Activated CD8-positive, alpha-beta T cell treated with anti-CD3 and anti-CD28 coated beads for 36 hours (primary cell): ENCODE data around the gene HIVEP2. TPM values are rescaled to one million over a fixed set of nuclear protein-coding genes. Genes with fewer than 3 reads are reported as not detected.
A peak's percentile ranks its signal among the peaks of the same experiment; 100 is the strongest.

ENCODE experiments used
- ATAC-seq: fragments of 200-7000 bp; cut with Tn5 transposase; one replicate; pipeline ENCODE4 v1.10.0; 2021; ENCODE audit warnings: mild to moderate bottlenecking, moderate library complexity
- CTCF ChIA-PET: fragments of 350-600 bp; sonication (Branson Sonifier 250); formaldehyde crosslinking; loops from one replicate; lab custom pipeline; 2021; ENCODE audit warnings: antibody characterized with exemption; lab: Charles Lee
- POLR2A ChIA-PET: fragments of 350-600 bp; sonication (Branson Sonifier 250); formaldehyde crosslinking; loops from one replicate; lab custom pipeline; 2021; ENCODE audit warnings: antibody characterized with exemption; lab: Charles Lee
- DNase-seq: peaks from one replicate; pipeline ENCODE4 v3.0.0-alpha.2; 2020
- H3K27ac Mint-ChIP-seq: one replicate; pipeline ENCODE4 v1.8.0; 2021; ENCODE audit warnings: mild to moderate bottlenecking, mixed read lengths
- H3K27me3 Mint-ChIP-seq: one replicate; pipeline ENCODE4 v1.8.0; 2021; ENCODE audit warnings: mixed read lengths
- H3K36me3 Mint-ChIP-seq: one replicate; pipeline ENCODE4 v1.8.0; 2021; ENCODE audit warnings: low read depth, mixed read lengths
- H3K4me1 Mint-ChIP-seq: one replicate; pipeline ENCODE4 v1.8.0; 2021; ENCODE audit warnings: low read depth, mixed read lengths
- H3K4me3 Mint-ChIP-seq: one replicate; pipeline ENCODE4 v1.8.0; 2021; ENCODE audit warnings: mild to moderate bottlenecking, moderate library complexity, mixed read lengths
- H3K9me3 Mint-ChIP-seq: one replicate; pipeline ENCODE4 v1.8.0; 2021; ENCODE audit warnings: mixed read lengths
- CTCF ChIP-seq: fragments of 200-600 bp; IDR thresholded peaks from one replicate; pipeline ENCODE4 v1.8.0; 2022; ENCODE audit warnings: antibody characterized with exemption, mild to moderate bottlenecking
- intact Hi-C: fragments of 100-400 bp; cut with micrococcal nuclease; formaldehyde crosslinking; loops from one replicate; pipeline ENCODE4 v1.10.0; 2022
- total RNA-seq, 2 experiments: library from RNA; stranded (reverse); gene quantifications; one replicate each; pipeline ENCODE4 v1.2.3, GENCODE V29; 2021

Gene HIVEP2
- total RNA-seq, 2 experiments from 2014 or later, result 31.8 to 38.1 TPM

GRCh38 chr6:142848156-142848555, 96.8 kb downstream of the HIVEP2 start:
- Mint-ChIP-seq H3K27ac (peak overlapping the region; percentile 92), H3K4me3 (no peak overlapping the region), H3K27me3 (no peaks in the 10 kb centered on the region), H3K36me3 (peaks cover 11% of the 10 kb centered on the region), H3K4me1 (peaks cover 94% of the 10 kb centered on the region), H3K9me3 (no peaks in the 10 kb centered on the region)
- POLR2A ChIA-PET, result interaction anchor here (1.0 to 1.6 kb wide), 2 partner anchors 11 to 98 kb away, joined by 5 read pairs; no protein-coding TSS in a partner anchor
- CTCF ChIA-PET, result interaction anchor here (0.8 to 1.8 kb wide), 5 partner anchors 20 to 156 kb away, joined by 3 to 9 read pairs (median 4); no protein-coding TSS in a partner anchor
- intact Hi-C loops, result loop anchor here (5.0 kb wide), 1 partner anchor 66 kb away; no protein-coding TSS in a partner anchor
- ATAC-seq (no peak), DNase-seq (no peak)
- TF ChIP-seq CTCF, result no peak

GRCh38 chr6:142846883-142847287, 98.1 kb downstream of the HIVEP2 start:
- Mint-ChIP-seq H3K27ac (peak overlapping the region; percentile 92), H3K4me1 (peaks cover 90% of the 10 kb centered on the region), H3K9me3 (no peaks in the 10 kb centered on the region), H3K4me3 (peak overlapping the region; percentile 67), H3K36me3 (peaks cover 11% of the 10 kb centered on the region), H3K27me3 (no peaks in the 10 kb centered on the region)
- DNase-seq, result no peak
- ChIA-PET POLR2A (interaction anchor here (0.7 to 1.1 kb wide), 3 partner anchors 9 to 20 kb away, joined by 3 read pairs; no protein-coding TSS in a partner anchor), CTCF (interaction anchor here (1.1 to 1.2 kb wide), 3 partner anchors 28 to 154 kb away, joined by 3 to 4 read pairs (median 3); no protein-coding TSS in a partner anchor)
- ATAC-seq, result no peak
- TF ChIP-seq CTCF, result no peak
- intact Hi-C loops, result loop anchor here (5.0 kb wide), 1 partner anchor 65 kb away; no protein-coding TSS in a partner anchor

- H3K4me3 Mint-ChIP-seq, result peak overlapping the region; percentile 67
- ATAC-seq (no peak), DNase-seq (no peak)
- H3K36me3 Mint-ChIP-seq, result peaks cover 11% of the 10 kb centered on the region
- no peaks in the 10 kb centered on the region for H3K27me3 Mint-ChIP-seq
- intact Hi-C loops, result loop anchor here (5.0 kb wide), 1 partner anchor 64 kb away; no protein-coding TSS in a partner anchor
- peak overlapping the region; percentile 92 for H3K27ac Mint-ChIP-seq
- ChIA-PET CTCF (interaction anchor here (1.1 kb wide), 2 partner anchors 22 to 27 kb away, joined by 3 read pairs; no protein-coding TSS in a partner anchor), POLR2A (interaction anchor here (0.7 to 2.0 kb wide), 4 partner anchors 9 to 81 kb away, joined by 3 to 7 read pairs (median 3); no protein-coding TSS in a partner anchor)
- TF ChIP-seq CTCF, result no peak
- H3K9me3 Mint-ChIP-seq, result no peaks in the 10 kb centered on the region
- peaks cover 90% of the 10 kb centered on the region for H3K4me1 Mint-ChIP-seq
Observed at GRCh38 chr6:142846459-142846831, 98.5 kb downstream of the HIVEP2 start.

GRCh38 chr6:142845624-142846458, 99.1 kb downstream of the HIVEP2 start:
- DNase-seq, result peak; percentile 71
- no peak for TF ChIP-seq CTCF
- ChIA-PET CTCF (interaction anchor here (0.7 to 1.1 kb wide), 3 partner anchors 10 to 26 kb away, joined by 3 to 4 read pairs (median 3); no protein-coding TSS in a partner anchor), POLR2A (interaction anchor here (0.6 to 2.0 kb wide), 10 partner anchors 9 to 152 kb away, joined by 3 to 7 read pairs (median 3); partner anchors contain the start of gene HIVEP2)
- Mint-ChIP-seq H3K27me3 (no peaks in the 10 kb centered on the region), H3K4me3 (peak overlapping the region; percentile 67), H3K9me3 (no peaks in the 10 kb centered on the region), H3K36me3 (peaks cover 13% of the 10 kb centered on the region), H3K4me1 (peaks cover 88% of the 10 kb centered on the region), H3K27ac (peak overlapping the region; percentile 92)
- ATAC-seq, result peak; percentile 29
- intact Hi-C loops, result loop anchor here (5.0 kb wide), 1 partner anchor 64 kb away; no protein-coding TSS in a partner anchor
